Activated CD4-positive, alpha-beta T cell treated with anti-CD3 and anti-CD28 coated beads, Interleukin-2, amount 10 ng/mL, durations not matched to agents 7 days and 5 days (primary cell): ENCODE results near the gene SMOC2. TPM values are rescaled to one million over a fixed set of nuclear protein-coding genes. Genes with fewer than 3 reads are reported as not detected.
A peak's percentile ranks its signal among the peaks of the same experiment; 100 is the strongest.

Experiments used
- CTCF ChIA-PET: fragments of 350-600 bp; sonication (Branson Sonifier 250); formaldehyde crosslinking; loops from one replicate; lab custom pipeline; 2021; ENCODE audit warnings: antibody characterized with exemption; lab: Charles Lee
- POLR2A ChIA-PET: fragments of 350-600 bp; sonication (Branson Sonifier 250); formaldehyde crosslinking; loops from one replicate; lab custom pipeline; 2021; ENCODE audit warnings: antibody characterized with exemption; lab: Charles Lee
- DNase-seq: peaks from one replicate; pipeline ENCODE4 v3.0.0-alpha.2; 2020
- H3K27ac Mint-ChIP-seq: one replicate; pipeline ENCODE4 v1.8.0; 2021; ENCODE audit warnings: mild to moderate bottlenecking, moderate library complexity, mixed read lengths
- H3K27me3 Mint-ChIP-seq: one replicate; pipeline ENCODE4 v1.8.0; 2021; ENCODE audit warnings: mixed read lengths
- H3K36me3 Mint-ChIP-seq: one replicate; pipeline ENCODE4 v1.8.0; 2021; ENCODE audit warnings: low read depth, mixed read lengths
- H3K4me1 Mint-ChIP-seq: one replicate; pipeline ENCODE4 v1.8.0; 2021; ENCODE audit warnings: mixed read lengths
- H3K4me3 Mint-ChIP-seq: one replicate; pipeline ENCODE4 v1.8.0; 2021; ENCODE audit warnings: mild to moderate bottlenecking, moderate library complexity, mixed read lengths
- H3K9me3 Mint-ChIP-seq: one replicate; pipeline ENCODE4 v1.8.0; 2021; ENCODE audit warnings: mixed read lengths
- total RNA-seq, 2 experiments: library from RNA; stranded (reverse); gene quantifications; one replicate each; pipeline ENCODE4 v1.2.3, GENCODE V29; 2021

The SMOC2 gene
- total RNA-seq, 2 experiments from 2014 or later, result not detected

GRCh38 chr6:168638468-168639271, 197.7 kb downstream of the SMOC2 start:
- no peaks in the 10 kb centered on the region for H3K27me3 Mint-ChIP-seq
- H3K36me3 Mint-ChIP-seq, result no peaks in the 10 kb centered on the region
- no peak overlapping the region for H3K27ac Mint-ChIP-seq
- no peak overlapping the region for H3K4me3 Mint-ChIP-seq
- no peak for DNase-seq
- H3K9me3 Mint-ChIP-seq, result peaks cover 5% of the 10 kb centered on the region
- ChIA-PET CTCF (no interaction called here), POLR2A (no interaction called here)
- H3K4me1 Mint-ChIP-seq, result no peaks in the 10 kb centered on the region

GRCh38 chr6:168640181-168640580, 199.2 kb downstream of the SMOC2 start:
- H3K36me3 Mint-ChIP-seq, result no peaks in the 10 kb centered on the region
- H3K4me3 Mint-ChIP-seq, result no peak overlapping the region
- H3K27ac Mint-ChIP-seq, result no peak overlapping the region
- no peaks in the 10 kb centered on the region for H3K9me3 Mint-ChIP-seq
- no peaks in the 10 kb centered on the region for H3K27me3 Mint-ChIP-seq
- no peak for DNase-seq
- H3K4me1 Mint-ChIP-seq, result no peaks in the 10 kb centered on the region
- ChIA-PET POLR2A (no interaction called here), CTCF (no interaction called here)

GRCh38 chr6:168640768-168641167, 199.8 kb downstream of the SMOC2 start:
- H3K9me3 Mint-ChIP-seq, result no peaks in the 10 kb centered on the region
- no peak for DNase-seq
- POLR2A ChIA-PET, result no interaction called here
- H3K4me3 Mint-ChIP-seq, result no peak overlapping the region
- H3K4me1 Mint-ChIP-seq, result no peaks in the 10 kb centered on the region
- no peak overlapping the region for H3K27ac Mint-ChIP-seq
- CTCF ChIA-PET, result no interaction called here
- H3K36me3 Mint-ChIP-seq, result no peaks in the 10 kb centered on the region
- no peaks in the 10 kb centered on the region for H3K27me3 Mint-ChIP-seq

- POLR2A ChIA-PET, result no interaction called here
- no peak for DNase-seq
- CTCF ChIA-PET, result no interaction called here
- H3K9me3 Mint-ChIP-seq, result no peaks in the 10 kb centered on the region
- no peak overlapping the region for H3K4me3 Mint-ChIP-seq
- H3K27ac Mint-ChIP-seq, result no peak overlapping the region
- H3K27me3 Mint-ChIP-seq, result no peaks in the 10 kb centered on the region
- no peaks in the 10 kb centered on the region for H3K36me3 Mint-ChIP-seq
- no peaks in the 10 kb centered on the region for H3K4me1 Mint-ChIP-seq
Measured at GRCh38 chr6:168641446-168641845, 200.5 kb downstream of the SMOC2 start.

GRCh38 chr6:168643401-168643800, 202.4 kb downstream of the SMOC2 start:
- no peaks in the 10 kb centered on the region for H3K36me3 Mint-ChIP-seq
- DNase-seq, result no peak
- POLR2A ChIA-PET, result no interaction called here
- peak overlapping the region; percentile 19 for H3K27ac Mint-ChIP-seq
- CTCF ChIA-PET, result no interaction called here
- H3K27me3 Mint-ChIP-seq, result no peaks in the 10 kb centered on the region
- no peaks in the 10 kb centered on the region for H3K4me1 Mint-ChIP-seq
- H3K9me3 Mint-ChIP-seq, result no peaks in the 10 kb centered on the region
- no peak overlapping the region for H3K4me3 Mint-ChIP-seq

- H3K27ac Mint-ChIP-seq, result no peak overlapping the region
- POLR2A ChIA-PET, result no interaction called here
- H3K4me3 Mint-ChIP-seq, result no peak overlapping the region
Measured at GRCh38 chr6:168645326-168645725, 204.3 kb downstream of the SMOC2 start.

GRCh38 chr6:168647271-168647670, 206.3 kb downstream of the SMOC2 start:
- no peak overlapping the region for H3K4me3 Mint-ChIP-seq
- ChIA-PET CTCF (no interaction called here), POLR2A (no interaction called here)
- no peaks in the 10 kb centered on the region for H3K36me3 Mint-ChIP-seq
- no peaks in the 10 kb centered on the region for H3K4me1 Mint-ChIP-seq
- DNase-seq, result no peak
- H3K27ac Mint-ChIP-seq, result no peak overlapping the region
- no peaks in the 10 kb centered on the region for H3K27me3 Mint-ChIP-seq
- H3K9me3 Mint-ChIP-seq, result no peaks in the 10 kb centered on the region

More at GRCh38 chr6:168645326-168645725, 204.3 kb downstream of the SMOC2 start:
- no peaks in the 10 kb centered on the region for H3K4me1 Mint-ChIP-seq
- no peaks in the 10 kb centered on the region for H3K36me3 Mint-ChIP-seq
- H3K27me3 Mint-ChIP-seq, result no peaks in the 10 kb centered on the region
- CTCF ChIA-PET, result no interaction called here
- DNase-seq, result no peak
- no peaks in the 10 kb centered on the region for H3K9me3 Mint-ChIP-seq

- H3K36me3 Mint-ChIP-seq, result no peaks in the 10 kb centered on the region
- H3K4me3 Mint-ChIP-seq, result no peak overlapping the region
- DNase-seq, result no peak
- H3K27ac Mint-ChIP-seq, result no peak overlapping the region
- H3K4me1 Mint-ChIP-seq, result no peaks in the 10 kb centered on the region
- no peaks in the 10 kb centered on the region for H3K27me3 Mint-ChIP-seq
- CTCF ChIA-PET, result interaction anchor here (0.7 kb wide), 1 partner anchor 69 kb away, joined by 3 read pairs; no protein-coding TSS in a partner anchor
- no peaks in the 10 kb centered on the region for H3K9me3 Mint-ChIP-seq
- POLR2A ChIA-PET, result no interaction called here
Measured at GRCh38 chr6:168648240-168649125, 207.5 kb downstream of the SMOC2 start.

GRCh38 chr6:168649209-168649608, 208.2 kb downstream of the SMOC2 start:
- Mint-ChIP-seq H3K9me3 (no peaks in the 10 kb centered on the region), H3K27ac (no peak overlapping the region), H3K36me3 (no peaks in the 10 kb centered on the region), H3K27me3 (no peaks in the 10 kb centered on the region), H3K4me3 (no peak overlapping the region), H3K4me1 (no peaks in the 10 kb centered on the region)
- POLR2A ChIA-PET, result no interaction called here
- no peak for DNase-seq
- CTCF ChIA-PET, result no interaction called here

GRCh38 chr6:168650671-168651111, 209.7 kb downstream of the SMOC2 start:
- H3K27ac Mint-ChIP-seq, result no peak overlapping the region
- no peak for DNase-seq
- no peaks in the 10 kb centered on the region for H3K4me1 Mint-ChIP-seq
- POLR2A ChIA-PET, result no interaction called here
- no peaks in the 10 kb centered on the region for H3K36me3 Mint-ChIP-seq
- CTCF ChIA-PET, result no interaction called here
- H3K9me3 Mint-ChIP-seq, result peaks cover 2% of the 10 kb centered on the region
- H3K4me3 Mint-ChIP-seq, result no peak overlapping the region
- H3K27me3 Mint-ChIP-seq, result no peaks in the 10 kb centered on the region

GRCh38 chr6:168655462-168656152, 214.6 kb downstream of the SMOC2 start:
- no peak for DNase-seq
- CTCF ChIA-PET, result no interaction called here
- Mint-ChIP-seq H3K4me1 (no peaks in the 10 kb centered on the region), H3K4me3 (no peak overlapping the region), H3K27me3 (no peaks in the 10 kb centered on the region), H3K27ac (no peak overlapping the region), H3K9me3 (peaks cover 15% of the 10 kb centered on the region), H3K36me3 (peaks cover 2% of the 10 kb centered on the region)
- POLR2A ChIA-PET, result no interaction called here

GRCh38 chr6:168658059-168658458, 217.1 kb downstream of the SMOC2 start:
- Mint-ChIP-seq H3K9me3 (peaks cover 15% of the 10 kb centered on the region), H3K4me3 (no peak overlapping the region), H3K27ac (no peak overlapping the region), H3K4me1 (no peaks in the 10 kb centered on the region), H3K27me3 (no peaks in the 10 kb centered on the region), H3K36me3 (peaks cover 2% of the 10 kb centered on the region)
- ChIA-PET POLR2A (no interaction called here), CTCF (no interaction called here)
- no peak for DNase-seq
